Fibroblast of skin of left quadriceps (primary cell): Measurements from ENCODE around the gene CD93.

Experiments
- DNase-seq, 2 experiments: peaks; one replicate each; pipeline ENCODE4 v3.0.0-alpha.2; 2013; ENCODE audit warnings: low read depth in 2 of 2

CD93 gene

GRCh38 chr20:23082846-23083552 is 3.1 kb downstream of the CD93 start:
- DNase-seq = no peak

DNA sequence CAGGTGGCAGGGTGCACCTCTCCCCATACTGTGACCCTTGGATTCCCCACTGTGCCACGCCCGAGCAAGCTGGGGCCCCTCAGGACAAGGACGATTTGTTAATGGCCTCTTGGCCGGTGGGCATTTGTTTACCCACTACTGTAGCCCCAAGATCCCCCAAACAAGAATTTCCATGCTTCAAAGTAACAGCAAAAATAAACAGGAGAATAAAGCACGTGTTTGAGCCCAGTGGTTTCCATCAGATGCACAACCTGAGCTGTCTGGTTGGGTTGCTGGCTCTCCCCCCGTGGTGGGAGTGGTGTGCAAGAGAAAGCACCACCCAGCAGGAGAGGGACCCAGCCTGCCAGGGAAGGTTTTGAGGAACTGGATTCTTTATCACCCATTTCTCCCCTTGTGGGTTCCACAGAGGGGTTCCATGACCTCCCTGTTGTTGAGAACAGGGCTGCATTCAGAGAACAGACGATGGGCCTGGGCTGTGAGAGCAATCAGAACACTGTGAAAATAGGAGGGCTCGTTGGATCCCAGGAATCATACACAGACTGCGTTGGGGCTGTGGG is 4.8 kb downstream of the CD93 start:
- no peak for DNase-seq

GRCh38 chr20:23080521-23080920 is 5.6 kb downstream of the CD93 start:
- DNase-seq = no peak

- DNase-seq = no peak
Observed at GRCh38 chr20:23079926-23080325, 6.2 kb downstream of the CD93 start.

GRCh38 chr20:23079016-23079351 is 7.1 kb downstream of the CD93 start:
- no peak for DNase-seq

- no peak for DNase-seq
Observed at GRCh38 chr20:23078351-23079015, 7.6 kb downstream of the CD93 start.

DNA sequence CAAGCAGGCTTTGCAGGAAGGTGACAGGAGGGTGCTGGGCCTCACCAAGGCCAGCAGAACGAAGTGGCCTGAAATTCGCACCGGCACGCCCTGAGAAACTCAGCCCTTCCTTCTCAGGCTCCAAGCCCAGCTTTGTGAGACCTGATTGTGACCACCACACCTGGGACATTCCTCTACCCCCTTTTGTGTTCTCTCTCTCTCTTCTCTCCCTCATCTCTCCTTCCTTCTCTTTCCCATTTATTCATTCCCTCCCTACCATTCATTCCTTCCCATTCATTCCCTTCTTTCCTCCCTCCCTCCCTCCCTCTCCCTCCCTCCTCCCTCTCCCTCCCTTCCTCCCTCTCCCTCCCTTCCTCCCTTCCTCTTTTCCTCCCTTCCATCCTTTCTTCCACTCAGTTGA is 8.8 kb downstream of the CD93 start:
- DNase-seq = no peak

DNA sequence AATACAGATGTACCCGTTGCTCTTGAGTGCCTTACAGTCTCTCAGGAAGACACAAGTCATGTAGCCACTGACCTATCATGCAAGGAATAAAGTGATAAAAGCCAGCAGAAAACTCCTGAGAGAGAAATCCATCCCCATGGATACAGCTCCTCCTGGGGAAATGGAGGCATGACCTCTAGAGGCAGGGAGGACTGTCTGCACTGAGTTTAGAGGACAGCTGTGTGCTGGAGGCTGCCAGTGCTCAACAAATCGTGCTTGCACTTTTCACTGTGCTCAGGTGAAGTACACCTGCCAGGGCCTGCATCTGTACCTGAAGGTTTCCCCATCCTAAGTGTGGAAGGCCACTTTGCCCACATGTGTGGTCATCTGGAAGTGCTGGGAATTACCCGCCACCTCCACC is 12.1 kb downstream of the CD93 start:
- no peak for DNase-seq

GRCh38 chr20:23072892-23073586 is 13.1 kb downstream of the CD93 start:
- DNase-seq = no peak

DNA sequence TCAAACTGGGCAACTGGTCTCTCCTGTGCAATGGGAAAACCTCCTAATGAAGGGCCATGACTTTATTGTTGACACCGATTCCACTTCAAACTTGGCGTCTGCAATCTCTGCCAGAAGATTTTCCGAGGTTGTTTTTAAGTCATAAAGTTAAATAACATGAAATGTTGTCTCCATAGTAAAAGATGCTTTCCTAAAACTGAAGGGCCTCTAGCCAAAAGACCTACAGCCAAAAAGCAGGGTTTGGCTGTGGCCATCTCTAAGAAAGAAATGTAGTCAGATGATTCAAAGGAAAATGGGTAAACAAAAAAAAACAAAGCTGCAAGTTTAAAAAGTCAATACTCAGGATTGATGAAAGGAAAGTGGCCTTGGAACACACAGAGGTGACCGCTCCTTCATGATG is 14.1 kb downstream of the CD93 start:
- no peak for DNase-seq

- no peak for DNase-seq
Observed at GRCh38 chr20:23071398-23071797, 14.7 kb downstream of the CD93 start.

- DNase-seq = no peak
Observed at GRCh38 chr20:23069108-23069507, 17.0 kb downstream of the CD93 start.

DNA sequence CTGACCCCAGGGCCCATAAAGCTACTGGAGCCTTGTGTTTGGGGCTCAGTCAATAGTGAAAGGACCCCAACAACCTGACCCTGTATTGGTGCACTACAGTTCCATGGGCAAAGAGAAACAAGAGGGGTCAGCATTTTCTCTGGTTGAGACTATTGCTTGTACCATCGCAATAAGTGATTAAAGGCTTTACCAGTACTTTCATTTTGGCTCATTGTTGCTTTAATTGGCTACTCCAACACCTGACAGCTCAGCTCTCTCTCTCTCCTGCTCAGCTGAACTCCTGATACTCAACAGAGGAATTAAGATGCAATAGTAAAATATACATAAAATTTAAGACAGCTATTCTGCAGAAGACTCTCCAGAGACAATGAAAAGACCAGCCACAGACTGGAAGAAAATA is 17.8 kb downstream of the CD93 start:
- DNase-seq = no peak

DNA sequence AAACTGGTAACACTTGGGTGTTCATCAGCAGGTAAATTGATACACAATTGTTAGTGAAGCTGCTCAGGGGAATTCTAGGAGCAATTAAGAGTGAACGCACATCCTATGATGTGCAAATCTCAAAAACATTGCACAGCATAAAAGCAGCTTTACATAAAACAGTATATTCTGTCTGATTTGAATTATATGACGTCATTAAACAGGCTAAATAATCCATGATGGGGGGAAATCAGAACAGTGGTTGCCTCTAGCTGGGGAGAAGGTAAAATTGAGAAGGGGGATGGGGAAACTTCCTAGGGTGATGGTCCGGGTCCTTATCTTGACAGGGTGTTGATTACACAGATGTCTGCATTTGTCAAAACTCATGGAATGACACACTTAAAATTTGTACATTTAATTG is 19.4 kb downstream of the CD93 start:
- DNase-seq = no peak

GRCh38 chr20:23065266-23066201 is 20.6 kb downstream of the CD93 start:
- no peak for DNase-seq

- DNase-seq = no peak
Observed at GRCh38 chr20:23063581-23063980, 22.5 kb downstream of the CD93 start.

GRCh38 chr20:23063168-23063567 is 23.0 kb downstream of the CD93 start:
- DNase-seq = no peak

DNA sequence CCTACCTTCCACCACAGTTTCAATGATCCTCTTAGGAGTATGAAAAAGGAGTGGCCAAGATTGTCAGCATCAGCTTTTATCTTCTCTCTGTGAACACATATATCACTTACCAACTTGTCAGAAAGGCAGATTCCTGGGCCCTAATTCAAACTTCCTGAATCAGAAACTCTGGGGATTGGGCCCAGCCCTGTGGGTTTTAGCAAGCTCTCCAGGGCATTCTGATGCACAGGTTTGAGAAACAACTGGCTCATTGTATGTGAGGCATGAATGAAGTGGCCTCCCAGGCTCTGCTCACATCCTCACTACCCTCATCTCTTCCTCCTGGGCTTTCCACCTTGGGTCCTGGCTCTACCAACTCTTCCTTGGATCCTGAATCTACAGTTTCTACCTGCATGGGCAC is 23.5 kb downstream of the CD93 start:
- no peak for DNase-seq

DNA sequence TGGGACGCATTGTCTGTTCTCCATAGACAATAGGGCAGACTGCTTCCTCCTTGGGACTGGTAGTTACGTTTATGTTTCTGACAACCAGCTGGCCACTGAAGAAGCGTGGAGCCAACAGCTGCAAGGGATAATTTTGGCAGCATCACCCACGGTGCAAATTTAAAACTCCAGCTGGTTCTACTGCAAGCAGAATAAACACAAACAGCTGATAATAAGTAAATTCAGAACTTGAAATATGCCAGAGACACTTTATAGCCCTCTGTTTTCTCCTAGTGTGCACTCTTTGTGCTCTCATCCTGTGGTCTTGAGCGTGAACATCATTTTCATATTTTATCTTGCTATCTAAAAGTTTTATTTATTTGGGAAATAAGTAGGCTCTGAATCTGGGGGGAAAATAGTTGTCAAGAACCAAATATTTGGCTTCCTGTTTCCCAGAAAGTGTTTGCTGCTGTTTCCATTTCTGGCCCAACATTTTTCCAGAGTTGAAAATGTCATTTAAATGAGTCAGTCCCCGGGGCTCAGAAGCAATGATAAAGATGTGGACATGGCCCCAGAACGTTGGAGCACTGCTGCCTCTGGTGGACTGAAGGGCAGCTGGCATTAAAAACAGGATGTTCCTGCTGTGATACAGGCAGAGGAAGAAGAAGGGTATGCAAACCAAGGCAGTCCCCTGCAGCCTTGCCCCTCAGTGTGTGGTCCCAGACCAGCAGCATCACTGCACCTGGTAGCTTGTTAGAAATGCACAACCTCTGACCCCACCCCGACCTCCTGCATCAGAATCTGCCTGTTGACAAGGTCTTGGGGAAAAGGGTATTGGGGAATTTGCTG is 24.2 kb downstream of the CD93 start:
- DNase-seq = peak; percentile 62 to 64

DNA sequence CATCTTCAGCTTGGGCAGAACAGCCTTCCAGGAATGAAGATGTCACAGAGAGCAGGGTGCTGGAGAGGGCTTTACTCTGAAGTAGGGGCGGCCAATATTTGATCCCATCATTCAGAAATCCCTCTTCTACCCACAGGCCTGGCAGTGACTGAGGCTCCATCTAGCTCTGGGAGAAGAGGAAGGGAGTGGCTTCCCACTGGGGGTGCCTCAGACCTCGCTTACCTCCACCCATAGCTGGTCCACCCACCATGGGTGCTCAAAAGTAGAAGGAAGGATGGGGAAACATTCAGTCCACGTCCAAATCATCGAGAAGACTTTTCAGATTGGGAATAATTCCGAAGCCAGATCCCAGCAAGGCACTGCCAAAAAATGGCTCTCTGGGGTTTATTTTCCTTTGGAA is 24.9 kb downstream of the CD93 start:
- no peak for DNase-seq

DNA sequence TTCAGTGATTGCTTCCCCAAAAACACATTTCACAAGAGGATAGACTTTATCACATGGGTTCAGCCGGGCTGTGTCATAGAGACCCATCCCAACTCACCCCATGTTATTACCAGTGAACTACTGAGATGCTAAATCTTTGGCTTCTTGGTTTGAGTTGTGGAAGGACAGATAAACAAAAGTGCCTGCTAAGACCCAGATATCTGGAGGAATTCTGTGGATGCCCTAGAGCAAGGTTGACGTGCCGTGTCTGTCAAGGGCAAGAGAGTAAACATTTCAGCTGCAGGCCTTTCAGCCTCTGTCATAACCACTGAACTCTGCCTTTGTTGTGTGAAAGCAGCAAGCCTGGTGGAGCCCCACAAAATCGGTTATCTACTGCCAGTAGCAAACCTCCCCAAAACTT is 25.5 kb downstream of the CD93 start:
- DNase-seq = no peak
